CD4-positive, alpha-beta memory T cell (primary cell): Measurements from ENCODE around the gene BCL2L11. TPM values are rescaled to one million over a fixed set of nuclear protein-coding genes. Genes with fewer than 3 reads are reported as not detected.
"Not testable (repeated sequence)": the region's sequence is repeated elsewhere in the genome, so short reads cannot be mapped to it uniquely, and the experiment has no call there.

Source experiments
- CTCF ChIA-PET: fragments of 350-600 bp; sonication (Branson Sonifier 250); formaldehyde crosslinking; loops from one replicate; lab custom pipeline; 2021; ENCODE audit warnings: inconsistent platforms; ENCODE audit not compliant: partially characterized antibody; lab: Charles Lee
- POLR2A ChIA-PET: fragments of 350-600 bp; sonication (Branson Sonifier 250); formaldehyde crosslinking; loops from one replicate; lab custom pipeline; 2021; ENCODE audit not compliant: partially characterized antibody; lab: Charles Lee
- DNase-seq, 5 donors: peaks; one replicate each; pipeline versions ENCODE4 v3.0.0 to v3.0.0-alpha.2; 2020 to 2022; ENCODE audit warnings: mixed read lengths in 1 of 5
- H3K27ac ChIP-seq: one replicate; pipeline ENCODE4 v1.7.0; 2013; ENCODE audit warnings: low read depth, low read length
- H3K27me3 ChIP-seq: 2 replicates; pipeline ENCODE4 v1.7.0; 2013; ENCODE audit warnings: mild to moderate bottlenecking, low read length, moderate library complexity; ENCODE audit not compliant: insufficient read depth
- H3K36me3 ChIP-seq: 2 replicates; pipeline ENCODE4 v1.7.0; 2013; ENCODE audit warnings: mild to moderate bottlenecking, low read length, moderate library complexity; ENCODE audit not compliant: insufficient read depth
- H3K4me1 ChIP-seq: 2 replicates; pipeline ENCODE4 v1.7.0; 2013; ENCODE audit warnings: mild to moderate bottlenecking, low read length, moderate library complexity; ENCODE audit not compliant: insufficient read depth
- H3K4me3 ChIP-seq, 2 donors: one replicate each; pipeline ENCODE4 v1.7.0; 2013; ENCODE audit warnings: low read length in 2 of 2, mild to moderate bottlenecking in 1 of 2
- H3K9me3 ChIP-seq, 2 donors: one replicate each; pipeline ENCODE4 v1.7.0; 2013; ENCODE audit warnings: low read length in 2 of 2, control low read depth in 1 of 2; ENCODE audit not compliant: control insufficient read depth in 1 of 2
- H3K27ac Mint-ChIP-seq, 7 donors: one replicate each; pipeline ENCODE4 v1.8.0; 2020 to 2021; ENCODE audit warnings: mixed read lengths in 7 of 7, mild to moderate bottlenecking in 6 of 7, inconsistent platforms in 3 of 7, moderate library complexity in 3 of 7
- H3K27me3 Mint-ChIP-seq, 2 donors: one replicate each; pipeline ENCODE4 v1.8.0; 2020 to 2021; ENCODE audit warnings: mixed read lengths in 2 of 2
- H3K36me3 Mint-ChIP-seq, 2 donors: one replicate each; pipeline ENCODE4 v1.8.0; 2020 to 2021; ENCODE audit warnings: mixed read lengths in 2 of 2, inconsistent platforms in 1 of 2, mild to moderate bottlenecking in 1 of 2
- H3K4me1 Mint-ChIP-seq, 4 donors: one replicate each; pipeline ENCODE4 v1.8.0; 2020 to 2021; ENCODE audit warnings: mixed read lengths in 4 of 4, mild to moderate bottlenecking in 1 of 4
- H3K4me3 Mint-ChIP-seq, 8 donors: one replicate each; pipeline ENCODE4 v1.8.0; 2020 to 2021; ENCODE audit warnings: mixed read lengths in 8 of 8, mild to moderate bottlenecking in 7 of 8, moderate library complexity in 6 of 8, inconsistent platforms in 3 of 8
- H3K9me3 Mint-ChIP-seq, 8 donors: one replicate each; pipeline ENCODE4 v1.8.0; 2020 to 2021; ENCODE audit warnings: mixed read lengths in 8 of 8, mild to moderate bottlenecking in 5 of 8, inconsistent platforms in 3 of 8, moderate library complexity in 1 of 8
- intact Hi-C: fragments of 100-400 bp; cut with micrococcal nuclease; formaldehyde crosslinking; loops from one replicate; pipeline ENCODE4 v1.15.1; 2023
- polyA plus RNA-seq, 2 donors: library from polyadenylated mRNA; unstranded; fragments of 300-500 nt; fragmentation: Illumina TruSeq; gene quantifications; one replicate each; pipeline ENCODE4 v1.2.3, GENCODE V29; 2021
- total RNA-seq, 2 experiments: library from RNA; stranded (reverse); gene quantifications; one replicate each; pipeline ENCODE4 v1.2.3, GENCODE V29; 2021

BCL2L11 gene, protein sequence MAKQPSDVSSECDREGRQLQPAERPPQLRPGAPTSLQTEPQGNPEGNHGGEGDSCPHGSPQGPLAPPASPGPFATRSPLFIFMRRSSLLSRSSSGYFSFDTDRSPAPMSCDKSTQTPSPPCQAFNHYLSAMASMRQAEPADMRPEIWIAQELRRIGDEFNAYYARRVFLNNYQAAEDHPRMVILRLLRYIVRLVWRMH
- total RNA-seq, result 10 to 100 TPM; 33.4 to 34.1 TPM
- polyA plus RNA-seq, result 10 to 100 TPM in 1 of 2 donors, 1 to 10 TPM in 1; 4.7 to 15.8 TPM

- ChIA-PET CTCF (interaction anchor here (0.6 to 1.3 kb wide), 2 partner anchors 26 to 309 kb away, joined by 3 to 4 read pairs; no protein-coding TSS in a partner anchor), POLR2A (interaction anchor here (0.8 to 2.2 kb wide), 9 partner anchors 9 to 1035 kb away, joined by 3 to 10 read pairs (median 4); partner anchors contain the start of gene TMEM87B)
- H3K27me3 Mint-ChIP-seq, result peaks cover 19 to 35% of the 10 kb centered on the region in 2 donors
- Histone ChIP-seq H3K27me3 (peaks cover 36% of the 10 kb centered on the region), H3K9me3 (no peaks in the 10 kb centered on the region), H3K27ac (peak within 1 kb of the TSS; percentile 32), H3K4me1 (peaks cover 47% of the 10 kb centered on the region), H3K4me3 (peak within 1 kb of the TSS; percentile 78 to 83), H3K36me3 (no peaks in the 10 kb centered on the region)
- H3K36me3 Mint-ChIP-seq, result peaks cover 12 to 28% of the 10 kb centered on the region in 2 donors
- H3K9me3 Mint-ChIP-seq, result peaks cover 0 to 1% (median 0%) of the 10 kb centered on the region in 8 donors
- H3K4me1 Mint-ChIP-seq, result peaks cover 21 to 59% (median 37%) of the 10 kb centered on the region in 4 donors
- intact Hi-C loops, result loop anchor here (5.0 to 10.0 kb wide), 4 partner anchors 446 to 1642 kb away; partner anchors contain the start of genes BUB1 and CKAP2L
- H3K27ac Mint-ChIP-seq, result peak within 1 kb of the TSS; percentile 82 to 95 (median 89)
- peak within 1 kb of the TSS; percentile 88 to 97 (median 94) for H3K4me3 Mint-ChIP-seq
- peak; percentile 85 to 91 (median 87) for DNase-seq
Observed at GRCh38 chr2:111120253-111121027, at the start of gene BCL2L11. Gene BCL2L11 (plus strand): TSS chr2:111120914. CDS start chr2:111123746, 2,832 bp downstream.

DNA sequence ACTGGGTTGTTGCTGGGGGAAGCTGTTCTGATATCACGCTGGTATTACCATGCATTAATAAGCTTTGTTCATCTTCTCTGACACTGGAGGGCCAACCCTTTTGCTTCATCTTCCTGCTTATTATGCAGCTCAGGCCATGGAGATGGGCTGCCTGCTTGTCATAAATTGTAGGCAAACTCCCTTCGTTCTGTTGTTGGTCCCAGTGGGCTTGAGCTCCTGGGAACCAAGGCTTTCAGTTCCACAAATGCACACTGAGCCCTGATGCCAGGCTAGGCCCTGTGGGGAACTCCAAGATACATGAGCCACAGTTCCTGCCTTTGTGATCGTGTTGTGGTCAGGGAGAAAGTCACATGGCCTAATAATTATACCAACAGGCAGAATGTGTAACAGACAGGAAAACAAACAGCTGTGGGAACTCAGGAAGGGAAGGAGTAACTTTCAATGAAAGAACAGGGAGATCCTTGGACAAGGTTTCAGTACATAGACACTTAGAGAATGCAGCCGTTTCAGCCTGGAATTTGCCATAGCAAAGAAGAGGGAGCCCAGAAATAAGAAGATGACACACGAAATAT, 49.0 kb upstream of the BCL2L11 start:
- no peak overlapping the region for H3K4me3 ChIP-seq
- ChIA-PET POLR2A (no interaction called here), CTCF (interaction anchor here (2.1 kb wide), 1 partner anchor 33 kb away, joined by 5 read pairs; no protein-coding TSS in a partner anchor)
- intact Hi-C loops, result no loop called here
- H3K9me3 Mint-ChIP-seq, result peaks cover 0 to 30% (median 18%) of the 10 kb centered on the region in 8 donors
- H3K27me3 Mint-ChIP-seq, result peaks cover 0 to 4% of the 10 kb centered on the region in 2 donors
- H3K4me1 Mint-ChIP-seq, result no peaks in the 10 kb centered on the region
- no peaks in the 10 kb centered on the region for H3K4me1 ChIP-seq
- no peak overlapping the region for H3K27ac Mint-ChIP-seq
- H3K27ac ChIP-seq, result no peak overlapping the region
- no peak overlapping the region for H3K4me3 Mint-ChIP-seq
- H3K27me3 ChIP-seq, result no peaks in the 10 kb centered on the region
- H3K9me3 ChIP-seq, result no peaks in the 10 kb centered on the region
- no peaks in the 10 kb centered on the region for H3K36me3 ChIP-seq
- DNase-seq, result no peak
- no peaks in the 10 kb centered on the region for H3K36me3 Mint-ChIP-seq

GRCh38 chr2:111072220-111072871, 48.4 kb upstream of the BCL2L11 start:
- no peak for DNase-seq
- Histone ChIP-seq H3K27ac (no peak overlapping the region), H3K4me3 (no peak overlapping the region), H3K27me3 (no peaks in the 10 kb centered on the region), H3K36me3 (no peaks in the 10 kb centered on the region), H3K4me1 (no peaks in the 10 kb centered on the region), H3K9me3 (no peaks in the 10 kb centered on the region)
- Mint-ChIP-seq H3K27me3 (peaks cover 0 to 5% of the 10 kb centered on the region in 2 donors), H3K36me3 (no peaks in the 10 kb centered on the region), H3K4me1 (no peaks in the 10 kb centered on the region), H3K9me3 (peaks cover 0 to 31% (median 19%) of the 10 kb centered on the region in 8 donors), H3K27ac (no peak overlapping the region), H3K4me3 (no peak overlapping the region)
- POLR2A ChIA-PET, result no interaction called here
- intact Hi-C loops, result no loop called here
- CTCF ChIA-PET, result interaction anchor here (1.7 to 2.1 kb wide), 2 partner anchors 10 to 32 kb away, joined by 3 to 5 read pairs; no protein-coding TSS in a partner anchor

- CTCF ChIA-PET, H3K27ac ChIP-seq, intact Hi-C loops, H3K36me3 Mint-ChIP-seq, DNase-seq, H3K27ac Mint-ChIP-seq, H3K9me3 ChIP-seq, POLR2A ChIA-PET, H3K4me1 ChIP-seq, H3K36me3 ChIP-seq, H3K4me1 Mint-ChIP-seq, H3K27me3 ChIP-seq, H3K4me3 Mint-ChIP-seq, H3K4me3 ChIP-seq: not testable (repeated sequence)
- Mint-ChIP-seq H3K27me3 (peaks cover 34 to 51% of the 10 kb centered on the region in 2 donors), H3K9me3 (peaks cover 0 to 21% (median 12%) of the 10 kb centered on the region in 8 donors)
Observed at GRCh38 chr2:111082659-111083058, 38.1 kb upstream of the BCL2L11 start.

GRCh38 chr2:111091811-111092211, 28.9 kb upstream of the BCL2L11 start:
- ChIA-PET CTCF (no interaction called here), POLR2A (no interaction called here)
- Histone ChIP-seq H3K27ac (no peak overlapping the region), H3K9me3 (no peaks in the 10 kb centered on the region), H3K36me3 (no peaks in the 10 kb centered on the region), H3K4me1 (no peaks in the 10 kb centered on the region), H3K4me3 (no peak overlapping the region), H3K27me3 (no peaks in the 10 kb centered on the region)
- Mint-ChIP-seq H3K27ac (no peak overlapping the region), H3K4me3 (no peak overlapping the region), H3K36me3 (no peaks in the 10 kb centered on the region), H3K9me3 (no peaks in the 10 kb centered on the region), H3K27me3 (peaks cover 17 to 19% of the 10 kb centered on the region in 2 donors), H3K4me1 (peaks cover 0 to 1% (median 0%) of the 10 kb centered on the region in 4 donors)
- no peak for DNase-seq
- intact Hi-C loops, result no loop called here

DNA sequence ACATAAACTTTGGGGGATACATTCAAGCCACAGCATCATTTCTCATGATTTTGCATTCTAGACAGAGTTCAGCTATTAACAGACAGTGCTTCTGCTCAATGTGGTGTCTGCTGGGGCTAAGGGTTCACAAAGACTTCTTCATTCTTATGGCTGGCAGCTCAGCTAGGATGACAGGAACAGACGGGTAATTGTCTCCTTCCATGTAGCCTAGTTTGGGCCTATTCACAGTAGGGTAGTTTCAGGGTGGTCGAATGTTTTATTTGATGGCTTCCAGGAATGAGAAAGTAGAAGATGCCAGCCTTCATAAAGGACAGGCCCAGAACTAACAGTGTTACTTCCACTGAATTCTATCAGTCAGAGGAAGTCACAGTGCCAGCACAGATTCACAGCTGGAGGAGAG, 26.0 kb upstream of the BCL2L11 start:
- Mint-ChIP-seq H3K9me3 (no peaks in the 10 kb centered on the region), H3K4me1 (peaks cover 0 to 1% (median 0%) of the 10 kb centered on the region in 4 donors), H3K4me3 (no peak overlapping the region), H3K27me3 (peaks cover 14% of the 10 kb centered on the region in 2 donors), H3K36me3 (no peaks in the 10 kb centered on the region), H3K27ac (no peak overlapping the region)
- ChIA-PET POLR2A (no interaction called here), CTCF (no interaction called here)
- intact Hi-C loops, result no loop called here
- Histone ChIP-seq H3K36me3 (no peaks in the 10 kb centered on the region), H3K4me3 (no peak overlapping the region), H3K27ac (no peak overlapping the region), H3K4me1 (no peaks in the 10 kb centered on the region), H3K9me3 (no peaks in the 10 kb centered on the region), H3K27me3 (no peaks in the 10 kb centered on the region)
- DNase-seq, result no peak
